Osteocyte (in vitro differentiated cells): ENCODE data around the gene CLCNKA. TPM values are rescaled to one million over a fixed set of nuclear protein-coding genes. Genes with fewer than 3 reads are reported as not detected.

ENCODE experiments used
- DNase-seq: peaks from one replicate; pipeline ENCODE4 v3.0.0; 2021; ENCODE audit warnings: mixed read lengths; ENCODE audit not compliant: unreplicated experiment; ENCODE audit errors: extremely low spot score
- H3K27ac Mint-ChIP-seq: one replicate; pipeline ENCODE4 v1.8.0; 2021; ENCODE audit warnings: mild to moderate bottlenecking, mixed read lengths; ENCODE audit not compliant: unreplicated experiment
- H3K27me3 Mint-ChIP-seq: one replicate; pipeline ENCODE4 v1.8.0; 2021; ENCODE audit warnings: mixed read lengths; ENCODE audit not compliant: unreplicated experiment
- H3K36me3 Mint-ChIP-seq: one replicate; pipeline ENCODE4 v1.8.0; 2021; ENCODE audit warnings: mixed read lengths; ENCODE audit not compliant: unreplicated experiment
- H3K4me1 Mint-ChIP-seq: one replicate; pipeline ENCODE4 v1.8.0; 2021; ENCODE audit warnings: mixed read lengths; ENCODE audit not compliant: unreplicated experiment
- H3K4me3 Mint-ChIP-seq: one replicate; pipeline ENCODE4 v1.8.0; 2021; ENCODE audit warnings: mild to moderate bottlenecking, moderate library complexity, mixed read lengths; ENCODE audit not compliant: unreplicated experiment
- H3K9me3 Mint-ChIP-seq: one replicate; pipeline ENCODE4 v1.8.0; 2021; ENCODE audit warnings: mixed read lengths; ENCODE audit not compliant: unreplicated experiment
- total RNA-seq: library from RNA; stranded (reverse); gene quantifications from 2 replicates; pipeline ENCODE4 v1.2.1, GENCODE V29; 2021
- TF ChIP-seq, protein P1 (sequence below): fragments of 200-600 bp; sonication (generic); IDR thresholded peaks from 2 replicates; pipeline ENCODE4 v1.5.0; 2021; ENCODE audit warnings: antibody characterized with exemption, mild to moderate bottlenecking, moderate library complexity

The CLCNKA gene
- total RNA-seq, 1 donor from 2014 or later, result not detected

DNA sequence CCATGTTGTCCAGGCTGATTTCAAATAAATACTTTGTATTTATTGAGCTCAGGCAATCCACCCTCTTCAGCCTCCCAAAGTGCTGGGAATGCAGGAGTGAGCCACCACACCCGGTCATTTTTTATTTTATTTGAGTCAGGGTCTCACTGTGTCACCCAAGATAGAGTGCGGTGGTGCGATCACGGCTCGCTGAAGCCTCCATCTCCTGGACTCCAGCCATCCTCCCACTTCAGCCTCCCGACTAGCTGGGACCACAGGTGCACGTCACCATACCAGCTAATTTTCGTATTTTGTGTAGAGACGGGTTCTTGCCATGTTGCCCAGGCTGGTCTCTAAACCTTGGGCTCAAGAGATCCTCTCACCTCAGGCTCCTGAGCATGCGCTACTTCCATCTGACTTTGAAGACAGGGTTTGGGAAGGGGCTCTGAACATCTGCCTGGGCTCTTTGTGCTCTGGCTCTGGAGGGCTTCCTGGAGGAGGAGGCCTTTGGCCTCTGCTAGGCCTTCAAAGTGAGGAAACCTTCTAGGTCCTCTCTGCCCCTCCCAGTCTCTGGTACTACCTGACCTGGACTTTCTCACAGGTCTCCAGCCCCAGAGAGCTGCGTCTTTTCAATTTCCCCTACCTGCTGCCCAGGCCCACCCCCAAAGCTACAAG is 9.8 kb upstream of the CLCNKA start:
- TF ChIP-seq, protein P1, sequence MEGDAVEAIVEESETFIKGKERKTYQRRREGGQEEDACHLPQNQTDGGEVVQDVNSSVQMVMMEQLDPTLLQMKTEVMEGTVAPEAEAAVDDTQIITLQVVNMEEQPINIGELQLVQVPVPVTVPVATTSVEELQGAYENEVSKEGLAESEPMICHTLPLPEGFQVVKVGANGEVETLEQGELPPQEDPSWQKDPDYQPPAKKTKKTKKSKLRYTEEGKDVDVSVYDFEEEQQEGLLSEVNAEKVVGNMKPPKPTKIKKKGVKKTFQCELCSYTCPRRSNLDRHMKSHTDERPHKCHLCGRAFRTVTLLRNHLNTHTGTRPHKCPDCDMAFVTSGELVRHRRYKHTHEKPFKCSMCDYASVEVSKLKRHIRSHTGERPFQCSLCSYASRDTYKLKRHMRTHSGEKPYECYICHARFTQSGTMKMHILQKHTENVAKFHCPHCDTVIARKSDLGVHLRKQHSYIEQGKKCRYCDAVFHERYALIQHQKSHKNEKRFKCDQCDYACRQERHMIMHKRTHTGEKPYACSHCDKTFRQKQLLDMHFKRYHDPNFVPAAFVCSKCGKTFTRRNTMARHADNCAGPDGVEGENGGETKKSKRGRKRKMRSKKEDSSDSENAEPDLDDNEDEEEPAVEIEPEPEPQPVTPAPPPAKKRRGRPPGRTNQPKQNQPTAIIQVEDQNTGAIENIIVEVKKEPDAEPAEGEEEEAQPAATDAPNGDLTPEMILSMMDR, result no peak
- Mint-ChIP-seq H3K9me3 (no peaks in the 10 kb centered on the region), H3K4me3 (no peak overlapping the region), H3K27ac (no peak overlapping the region), H3K4me1 (peaks cover 38% of the 10 kb centered on the region), H3K27me3 (no peaks in the 10 kb centered on the region), H3K36me3 (no peaks in the 10 kb centered on the region)
- DNase-seq, result no peak

DNA sequence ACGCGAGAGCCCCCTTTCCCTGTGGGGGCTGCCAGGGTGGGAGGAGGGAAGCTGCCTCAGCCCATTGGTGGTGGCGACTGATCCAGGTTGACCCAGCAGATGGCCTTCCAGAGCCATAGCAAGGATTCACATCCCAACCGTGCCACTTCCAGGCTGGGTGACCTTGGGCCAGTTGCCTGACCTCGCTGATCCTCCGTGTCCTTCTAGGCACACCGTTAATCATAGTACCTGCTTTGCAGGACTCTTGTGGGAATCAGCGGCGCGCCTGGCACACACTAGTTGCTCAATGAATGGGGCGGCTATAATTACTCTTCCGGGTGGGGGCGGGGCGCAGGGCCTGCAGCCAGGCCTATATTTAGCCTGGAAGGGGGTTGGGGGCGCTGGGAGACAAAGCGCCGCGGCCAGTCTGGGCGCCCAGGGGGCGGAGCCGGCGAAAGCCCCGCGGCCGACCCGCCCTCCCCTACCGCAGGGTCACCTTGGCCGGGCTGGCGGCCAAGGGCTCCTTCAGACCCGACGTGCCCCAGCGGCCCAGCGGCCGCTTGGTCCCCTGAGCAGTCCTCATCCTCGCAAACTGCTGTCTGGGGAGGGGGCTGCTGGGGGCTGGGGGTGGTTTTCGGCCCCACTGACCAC is 9.1 kb upstream of the CLCNKA start:
- TF ChIP-seq, protein P1, result no peak
- Mint-ChIP-seq H3K36me3 (no peaks in the 10 kb centered on the region), H3K4me3 (no peak overlapping the region), H3K9me3 (no peaks in the 10 kb centered on the region), H3K27me3 (no peaks in the 10 kb centered on the region), H3K27ac (no peak overlapping the region), H3K4me1 (peaks cover 43% of the 10 kb centered on the region)
- DNase-seq, result no peak

- no peaks in the 10 kb centered on the region for H3K9me3 Mint-ChIP-seq
- TF ChIP-seq, protein P1, result no peak
- H3K4me1 Mint-ChIP-seq, result peaks cover 50% of the 10 kb centered on the region
- H3K4me3 Mint-ChIP-seq, result no peak overlapping the region
- no peak for DNase-seq
- H3K27me3 Mint-ChIP-seq, result no peaks in the 10 kb centered on the region
- H3K27ac Mint-ChIP-seq, result peak overlapping the region; percentile 84
- no peaks in the 10 kb centered on the region for H3K36me3 Mint-ChIP-seq
These were observed 8.5 kb upstream of the CLCNKA start for GRCh38 chr1:16013220-16013907.

DNA sequence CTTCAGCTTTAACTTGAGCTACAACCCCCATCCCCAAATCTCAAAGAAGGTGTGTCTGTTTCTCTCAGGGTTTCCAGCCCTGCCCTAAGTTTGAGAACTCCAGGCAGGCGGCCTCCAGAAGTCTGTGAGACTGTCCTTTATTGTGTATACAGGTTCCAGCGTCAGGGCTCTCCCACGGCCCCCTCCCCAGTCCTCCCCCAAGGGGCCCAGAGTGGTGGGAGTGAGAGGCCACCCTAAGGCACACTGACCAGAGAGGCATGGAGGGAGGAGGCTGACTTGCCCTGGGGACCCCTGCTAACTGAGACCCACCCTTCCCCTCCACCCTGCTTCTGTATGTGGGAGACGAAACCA is 8.0 kb upstream of the CLCNKA start:
- Mint-ChIP-seq H3K9me3 (no peaks in the 10 kb centered on the region), H3K4me3 (no peak overlapping the region), H3K36me3 (no peaks in the 10 kb centered on the region), H3K27me3 (no peaks in the 10 kb centered on the region), H3K27ac (peak overlapping the region; percentile 84), H3K4me1 (peaks cover 53% of the 10 kb centered on the region)
- DNase-seq, result no peak
- TF ChIP-seq, protein P1, result no peak
